ENCODE data around the gene CH25H. TPM values are rescaled to one million over a fixed set of nuclear protein-coding genes. Genes with fewer than 3 reads are reported as not detected.

Gene CH25H
- total and polyA plus RNA-seq, 2 donors from 2014 or later, result 1.2 to 3.2 TPM

DNA sequence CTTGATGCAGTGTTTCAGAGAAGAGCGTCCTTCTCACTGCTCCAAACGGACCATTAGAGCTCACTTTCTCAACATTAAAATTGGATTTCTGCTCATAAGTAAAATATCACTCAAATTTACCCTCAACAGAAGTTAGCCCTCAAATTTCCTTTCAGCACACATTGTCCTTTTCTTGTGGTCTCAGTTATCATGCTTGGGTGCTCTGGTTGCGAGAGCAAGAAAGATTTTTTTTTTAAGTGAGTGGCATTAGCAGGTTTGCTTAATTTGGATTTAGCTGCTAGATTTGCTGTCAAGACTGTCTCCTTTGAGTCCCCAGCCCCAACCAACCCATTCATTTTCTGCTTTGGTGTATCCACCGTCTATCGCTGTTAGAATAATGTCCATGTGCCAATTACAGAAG, 2.6 kb upstream of the CH25H start:
- DNase-seq (no peak), FAIRE-seq (no peak)
- no peaks in the 10 kb centered on the region for H3K36me3 ChIP-seq (ENCODE audit: control insufficient read depth in 2 of 3, insufficient read depth in 3 of 3, low read length in 3 of 3)
- H3K27ac ChIP-seq (ENCODE audit: low read depth in 2 of 2, low read length in 2 of 2), result no peak overlapping the region
- peaks cover 26% of the 10 kb centered on the region for H3K27me3 ChIP-seq (ENCODE audit: control insufficient read depth, insufficient read depth, low read length)
- H3K4me1 ChIP-seq (ENCODE audit: control insufficient read depth in 2 of 3, insufficient read depth in 2 of 3, low read depth in 1 of 3, low read length in 3 of 3), result peaks cover 0 to 18% (median 8%) of the 10 kb centered on the region in 3 donors
- no peak overlapping the region for H3K9ac ChIP-seq (ENCODE audit: low read length in 3 of 3)
- no peaks in the 10 kb centered on the region for H3K9me3 ChIP-seq (ENCODE audit: control insufficient read depth in 2 of 3, insufficient read depth in 1 of 3, low read length in 3 of 3)
- H3K4me3 ChIP-seq (ENCODE audit: low read length in 3 of 3), result no peak overlapping the region
- TF ChIP-seq, protein P1, sequence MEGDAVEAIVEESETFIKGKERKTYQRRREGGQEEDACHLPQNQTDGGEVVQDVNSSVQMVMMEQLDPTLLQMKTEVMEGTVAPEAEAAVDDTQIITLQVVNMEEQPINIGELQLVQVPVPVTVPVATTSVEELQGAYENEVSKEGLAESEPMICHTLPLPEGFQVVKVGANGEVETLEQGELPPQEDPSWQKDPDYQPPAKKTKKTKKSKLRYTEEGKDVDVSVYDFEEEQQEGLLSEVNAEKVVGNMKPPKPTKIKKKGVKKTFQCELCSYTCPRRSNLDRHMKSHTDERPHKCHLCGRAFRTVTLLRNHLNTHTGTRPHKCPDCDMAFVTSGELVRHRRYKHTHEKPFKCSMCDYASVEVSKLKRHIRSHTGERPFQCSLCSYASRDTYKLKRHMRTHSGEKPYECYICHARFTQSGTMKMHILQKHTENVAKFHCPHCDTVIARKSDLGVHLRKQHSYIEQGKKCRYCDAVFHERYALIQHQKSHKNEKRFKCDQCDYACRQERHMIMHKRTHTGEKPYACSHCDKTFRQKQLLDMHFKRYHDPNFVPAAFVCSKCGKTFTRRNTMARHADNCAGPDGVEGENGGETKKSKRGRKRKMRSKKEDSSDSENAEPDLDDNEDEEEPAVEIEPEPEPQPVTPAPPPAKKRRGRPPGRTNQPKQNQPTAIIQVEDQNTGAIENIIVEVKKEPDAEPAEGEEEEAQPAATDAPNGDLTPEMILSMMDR (IDR thresholded peaks at IDR 0.05; ENCODE audit: borderline replicate concordance, extremely low read depth, insufficient read depth), result no peak
- intact Hi-C loops (cut with DNase I), result loop anchor here (5.0 kb wide), 1 partner anchor 177 kb away; no protein-coding TSS in a partner anchor

DNA sequence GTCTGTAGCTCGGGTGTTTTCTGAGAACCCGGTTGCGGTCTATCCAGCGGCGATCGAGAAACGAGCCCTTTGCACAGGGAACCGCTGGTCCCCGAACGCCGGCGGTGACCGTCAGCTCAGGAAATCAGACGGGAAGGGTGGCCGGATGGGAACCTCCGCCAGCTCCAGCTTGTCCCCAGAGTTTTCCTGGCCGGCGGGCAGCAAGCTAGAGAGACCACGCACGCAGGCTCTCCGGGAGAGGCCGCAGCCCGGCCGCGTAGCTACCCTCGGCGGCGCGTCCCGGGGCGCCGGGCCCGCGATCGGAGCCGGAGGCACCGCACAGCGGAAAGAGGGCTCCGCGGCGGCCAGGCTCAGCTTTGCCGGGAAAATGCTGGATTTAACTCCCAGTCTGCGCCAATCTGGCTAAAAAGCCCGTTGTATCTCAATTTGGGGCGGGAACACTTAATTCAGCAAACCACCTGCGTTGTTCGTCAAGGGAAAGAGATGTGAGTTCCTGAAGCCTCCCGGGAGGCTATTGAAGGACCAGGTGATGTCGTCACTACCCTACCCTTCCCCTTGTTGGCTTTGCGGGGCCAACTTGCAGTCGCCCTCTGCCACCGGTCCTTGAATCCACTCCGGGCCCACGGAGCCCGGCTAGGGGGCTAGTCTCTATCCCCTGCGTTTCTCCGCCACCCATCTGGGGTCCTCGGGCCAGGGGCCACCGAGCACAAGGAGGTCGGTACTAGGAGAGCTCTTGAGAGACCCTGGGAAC, 859 bp upstream of the CH25H start:
- Histone ChIP-seq H3K4me1 (ENCODE audit: control insufficient read depth in 2 of 3, insufficient read depth in 2 of 3, low read depth in 1 of 3, low read length in 3 of 3) (peaks cover 0 to 18% (median 8%) of the 10 kb centered on the region in 3 donors), H3K9ac (ENCODE audit: low read length in 3 of 3) (peak overlapping the region in 2 of 3 donors; percentile 1 to 5), H3K4me3 (ENCODE audit: low read length in 3 of 3) (peak overlapping the region; percentile 41 to 75 (median 63)), H3K27me3 (ENCODE audit: control insufficient read depth, insufficient read depth, low read length) (peaks cover 26% of the 10 kb centered on the region), H3K9me3 (ENCODE audit: control insufficient read depth in 2 of 3, insufficient read depth in 1 of 3, low read length in 3 of 3) (no peaks in the 10 kb centered on the region), H3K36me3 (ENCODE audit: control insufficient read depth in 2 of 3, insufficient read depth in 3 of 3, low read length in 3 of 3) (no peaks in the 10 kb centered on the region), H3K27ac (ENCODE audit: low read depth in 2 of 2, low read length in 2 of 2) (no peak overlapping the region)
- FAIRE-seq, result no peak
- TF ChIP-seq, protein P1 (IDR thresholded peaks at IDR 0.05; ENCODE audit: borderline replicate concordance, extremely low read depth, insufficient read depth), result no peak
- intact Hi-C loops (cut with DNase I), result no loop called here
- peak; percentile 50 to 84 (median 64) for DNase-seq

DNA sequence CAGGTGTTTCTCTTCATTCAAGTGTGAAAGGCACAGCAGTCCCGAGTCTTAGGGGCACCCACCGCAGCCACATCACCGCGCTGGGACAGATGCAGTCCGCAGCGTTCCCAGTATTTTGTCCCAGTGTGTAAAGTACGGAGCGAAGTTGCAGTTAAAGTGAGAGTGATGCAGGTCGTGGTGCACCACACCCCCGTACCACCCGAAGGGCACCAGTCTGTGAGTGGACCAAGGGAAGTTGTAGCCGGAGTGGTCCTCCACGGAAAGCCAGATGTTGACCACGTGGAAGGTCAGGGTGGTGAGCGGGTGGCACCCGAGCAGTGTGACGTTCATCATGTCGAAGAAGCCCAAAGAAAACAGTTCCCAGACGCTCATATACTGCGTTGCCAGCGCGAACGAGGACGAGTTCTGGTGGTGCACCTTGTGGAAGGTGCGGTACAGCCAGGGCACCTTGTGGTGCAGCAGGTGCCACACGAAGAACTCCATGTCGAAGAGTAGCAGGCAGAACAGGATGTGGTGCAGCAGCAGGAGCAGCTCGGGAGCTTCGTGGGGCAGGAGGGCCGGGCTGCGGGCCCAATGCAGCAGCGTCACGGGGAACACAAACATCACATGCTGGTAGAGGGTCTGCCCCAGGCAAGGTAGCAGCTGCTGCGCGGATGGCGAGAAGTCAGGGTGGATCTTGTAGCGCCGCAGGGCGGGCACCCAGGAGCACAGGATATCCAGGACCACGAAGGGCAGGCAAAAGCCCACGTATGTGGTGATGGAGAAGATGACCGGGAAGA, 526 bp downstream of the CH25H start:
- Histone ChIP-seq H3K36me3 (ENCODE audit: control insufficient read depth in 2 of 3, insufficient read depth in 3 of 3, low read length in 3 of 3) (no peaks in the 10 kb centered on the region), H3K9ac (ENCODE audit: low read length in 3 of 3) (no peak overlapping the region), H3K9me3 (ENCODE audit: control insufficient read depth in 2 of 3, insufficient read depth in 1 of 3, low read length in 3 of 3) (no peaks in the 10 kb centered on the region), H3K4me1 (ENCODE audit: control insufficient read depth in 2 of 3, insufficient read depth in 2 of 3, low read depth in 1 of 3, low read length in 3 of 3) (peaks cover 0 to 18% (median 8%) of the 10 kb centered on the region in 3 donors), H3K4me3 (ENCODE audit: low read length in 3 of 3) (peak overlapping the region; percentile 37 to 75 (median 63)), H3K27me3 (ENCODE audit: control insufficient read depth, insufficient read depth, low read length) (peaks cover 26% of the 10 kb centered on the region), H3K27ac (ENCODE audit: low read depth in 2 of 2, low read length in 2 of 2) (no peak overlapping the region)
- intact Hi-C loops (cut with DNase I), result no loop called here
- FAIRE-seq (no peak), DNase-seq (peak; percentile 38 to 82 (median 45))
- TF ChIP-seq, protein P1 (IDR thresholded peaks at IDR 0.05; ENCODE audit: borderline replicate concordance, extremely low read depth, insufficient read depth), result no peak

Data from kidney (tissue), 14 donors.